Cardiac muscle cell (in vitro differentiated cells and primary cell): ENCODE measurements around the gene ECEL1. TPM values are rescaled to one million over a fixed set of nuclear protein-coding genes. Genes with fewer than 3 reads are reported as not detected.

Experiments
- DNase-seq, 2 donors: peaks; one replicate each; pipeline versions ENCODE4 v3.0.0 to v3.0.0-alpha.2; 2010 to 2017; ENCODE audit warnings: low read depth in 1 of 2, low spot score in 1 of 2
- H3K27ac ChIP-seq: fragments of 200-600 bp; sonication (generic); 2 replicates; pipeline ENCODE4 v1.5.1; 2016
- H3K27me3 ChIP-seq: fragments of 200-600 bp; sonication (generic); 2 replicates; pipeline ENCODE4 v1.6.0; 2016; ENCODE audit warnings: control low read depth
- H3K36me3 ChIP-seq: fragments of 200-600 bp; sonication (generic); 2 replicates; pipeline ENCODE4 v1.5.1; 2016; ENCODE audit warnings: control low read depth
- H3K4me1 ChIP-seq: fragments of 200-600 bp; sonication (generic); 2 replicates; pipeline ENCODE4 v1.8.1; 2017; ENCODE audit warnings: low read depth, mild to moderate bottlenecking, mixed run types
- H3K4me3 ChIP-seq: fragments of 200-600 bp; sonication (generic); 2 replicates; pipeline ENCODE4 v1.5.1; 2016; ENCODE audit warnings: mild to moderate bottlenecking
- H3K9me3 ChIP-seq: fragments of 200-600 bp; sonication (generic); 2 replicates; pipeline ENCODE4 v1.5.1; 2017; ENCODE audit warnings: low read depth, mild to moderate bottlenecking, control low read depth
- polyA plus RNA-seq: library from polyadenylated mRNA; unstranded; fragments of >200 nt; fragmentation: Nextera tagmentation; extraction: Ambion mirVana; gene quantifications from 2 replicates; pipeline ENCODE4 v1.2.1, GENCODE V29; 2016
- total RNA-seq: library from RNA; depleted of rRNA; stranded (reverse); fragments of >200 nt; gene quantifications from 2 replicates; pipeline ENCODE4 v1.2.3, GENCODE V29; 2016
- TF ChIP-seq, protein P1 (sequence below): IDR thresholded peaks from 2 replicates; pipeline ENCODE4 v1.5.1; 2012; ENCODE audit warnings: low read depth, mild to moderate bottlenecking, low read length

Gene ECEL1
- total and polyA plus RNA-seq, 2 experiments from 2014 or later = 0.70 to 2.3 TPM

DNA sequence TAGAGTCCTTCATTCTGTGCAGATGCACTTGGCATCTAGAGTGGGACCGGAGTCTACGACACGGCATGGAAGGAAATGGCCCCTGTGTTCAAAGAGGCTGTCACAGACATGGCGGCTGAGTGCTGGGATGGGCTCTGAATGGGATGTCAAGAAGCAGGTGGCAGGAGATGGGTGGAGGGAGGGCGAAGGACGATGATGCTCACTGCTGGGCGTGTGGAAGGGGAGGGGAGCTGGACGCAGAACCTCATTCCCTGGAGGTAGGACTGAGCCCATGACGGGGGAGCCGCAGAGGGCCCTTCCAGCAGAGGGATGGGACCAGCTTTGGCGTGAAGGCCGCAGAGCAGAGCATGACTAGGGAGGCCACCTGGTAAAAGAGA, 50.5 kb downstream of the ECEL1 start:
- TF ChIP-seq, protein P1, sequence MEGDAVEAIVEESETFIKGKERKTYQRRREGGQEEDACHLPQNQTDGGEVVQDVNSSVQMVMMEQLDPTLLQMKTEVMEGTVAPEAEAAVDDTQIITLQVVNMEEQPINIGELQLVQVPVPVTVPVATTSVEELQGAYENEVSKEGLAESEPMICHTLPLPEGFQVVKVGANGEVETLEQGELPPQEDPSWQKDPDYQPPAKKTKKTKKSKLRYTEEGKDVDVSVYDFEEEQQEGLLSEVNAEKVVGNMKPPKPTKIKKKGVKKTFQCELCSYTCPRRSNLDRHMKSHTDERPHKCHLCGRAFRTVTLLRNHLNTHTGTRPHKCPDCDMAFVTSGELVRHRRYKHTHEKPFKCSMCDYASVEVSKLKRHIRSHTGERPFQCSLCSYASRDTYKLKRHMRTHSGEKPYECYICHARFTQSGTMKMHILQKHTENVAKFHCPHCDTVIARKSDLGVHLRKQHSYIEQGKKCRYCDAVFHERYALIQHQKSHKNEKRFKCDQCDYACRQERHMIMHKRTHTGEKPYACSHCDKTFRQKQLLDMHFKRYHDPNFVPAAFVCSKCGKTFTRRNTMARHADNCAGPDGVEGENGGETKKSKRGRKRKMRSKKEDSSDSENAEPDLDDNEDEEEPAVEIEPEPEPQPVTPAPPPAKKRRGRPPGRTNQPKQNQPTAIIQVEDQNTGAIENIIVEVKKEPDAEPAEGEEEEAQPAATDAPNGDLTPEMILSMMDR = no peak
- no peaks in the 10 kb centered on the region for H3K36me3 ChIP-seq
- DNase-seq = no peak
- no peak overlapping the region for H3K27ac ChIP-seq
- H3K4me1 ChIP-seq = no peaks in the 10 kb centered on the region
- peaks cover 3% of the 10 kb centered on the region for H3K27me3 ChIP-seq
- H3K4me3 ChIP-seq = no peak overlapping the region
- no peaks in the 10 kb centered on the region for H3K9me3 ChIP-seq

DNA sequence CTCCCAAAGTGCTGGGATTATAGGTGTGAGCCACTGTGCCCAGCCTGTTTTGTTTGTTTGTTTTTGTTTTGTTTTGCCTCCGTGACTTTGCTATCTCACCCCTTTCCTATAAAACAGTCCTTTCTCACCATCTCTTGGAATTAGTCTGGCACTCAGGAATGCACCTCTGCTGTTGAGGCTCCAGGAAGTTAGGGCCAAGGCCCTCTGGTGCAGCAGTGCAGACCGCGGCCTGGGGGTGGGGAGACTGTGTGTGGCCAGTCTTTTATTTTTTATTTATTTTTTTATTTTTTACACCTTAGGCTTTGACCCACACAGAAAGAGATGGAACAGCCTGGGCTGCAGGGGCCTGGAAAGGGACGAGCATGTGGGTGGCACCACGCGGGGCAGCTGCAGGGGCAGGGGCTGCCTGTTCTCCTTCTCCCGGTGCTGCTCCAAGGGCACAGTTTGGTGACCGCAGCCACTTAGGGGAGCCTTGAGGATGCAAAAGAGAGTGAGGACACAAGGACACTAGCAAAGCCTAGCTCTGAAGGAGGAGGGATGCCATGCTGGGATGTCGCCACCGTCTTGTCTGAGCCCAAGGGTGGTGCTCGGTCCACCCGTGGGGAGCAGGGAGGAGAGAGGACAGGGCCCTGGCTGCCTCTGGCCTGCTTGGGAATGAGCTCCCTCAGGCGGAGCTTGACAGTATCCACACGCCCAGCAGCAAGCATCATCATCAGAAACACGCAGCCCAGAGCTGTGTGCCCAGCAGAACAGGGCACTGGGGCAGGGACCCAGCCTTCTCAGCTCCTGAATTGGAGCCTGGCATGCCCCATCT, 51.0 kb downstream of the ECEL1 start:
- H3K9me3 ChIP-seq = no peaks in the 10 kb centered on the region
- TF ChIP-seq, protein P1 = no peak
- H3K27ac ChIP-seq = no peak overlapping the region
- DNase-seq = no peak
- peaks cover 3% of the 10 kb centered on the region for H3K27me3 ChIP-seq
- H3K4me1 ChIP-seq = no peaks in the 10 kb centered on the region
- H3K36me3 ChIP-seq = no peaks in the 10 kb centered on the region
- H3K4me3 ChIP-seq = no peak overlapping the region

DNA sequence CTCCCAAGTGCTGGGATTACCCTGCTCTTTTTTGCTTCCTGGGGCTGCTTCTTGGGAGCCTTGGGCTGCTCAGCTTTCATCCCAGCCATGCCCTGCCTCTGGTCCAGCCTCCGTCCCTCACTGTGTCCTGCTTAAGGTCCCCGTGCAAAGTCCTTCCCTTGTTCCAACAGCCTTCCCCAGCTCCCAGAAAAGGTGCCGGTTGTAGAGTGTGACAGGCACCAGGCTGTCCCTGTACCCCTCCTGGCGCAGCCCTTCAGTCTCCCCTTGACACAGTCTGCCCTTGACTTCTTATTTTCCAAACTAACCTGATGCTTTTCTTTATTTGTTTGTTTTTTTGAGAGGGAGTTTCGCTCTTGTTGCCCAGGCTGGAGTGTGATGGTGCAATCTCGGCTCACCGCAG, 51.8 kb downstream of the ECEL1 start:
- H3K27ac ChIP-seq = no peak overlapping the region
- DNase-seq = no peak
- TF ChIP-seq, protein P1 = no peak
- no peaks in the 10 kb centered on the region for H3K4me1 ChIP-seq
- H3K4me3 ChIP-seq = no peak overlapping the region
- peaks cover 3% of the 10 kb centered on the region for H3K27me3 ChIP-seq
- H3K36me3 ChIP-seq = no peaks in the 10 kb centered on the region
- no peaks in the 10 kb centered on the region for H3K9me3 ChIP-seq

DNA sequence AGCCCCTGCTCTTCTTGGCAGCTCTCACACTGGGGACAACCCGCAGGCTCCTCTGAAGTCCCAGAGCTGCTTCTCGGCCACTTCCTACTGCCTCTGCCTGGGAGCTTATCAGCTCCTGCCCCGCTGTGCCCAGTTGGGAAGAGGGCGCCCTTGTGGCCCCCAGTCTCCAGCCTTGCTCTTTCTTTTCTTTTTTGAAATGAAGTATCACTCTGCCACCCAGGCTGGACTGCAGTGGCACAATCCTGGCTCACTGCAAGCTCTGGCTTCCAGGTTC, 52.3 kb downstream of the ECEL1 start:
- DNase-seq = no peak
- H3K9me3 ChIP-seq = no peaks in the 10 kb centered on the region
- no peak overlapping the region for H3K27ac ChIP-seq
- TF ChIP-seq, protein P1 = no peak
- H3K4me3 ChIP-seq = no peak overlapping the region
- H3K4me1 ChIP-seq = no peaks in the 10 kb centered on the region
- H3K27me3 ChIP-seq = peaks cover 3% of the 10 kb centered on the region
- no peaks in the 10 kb centered on the region for H3K36me3 ChIP-seq

DNA sequence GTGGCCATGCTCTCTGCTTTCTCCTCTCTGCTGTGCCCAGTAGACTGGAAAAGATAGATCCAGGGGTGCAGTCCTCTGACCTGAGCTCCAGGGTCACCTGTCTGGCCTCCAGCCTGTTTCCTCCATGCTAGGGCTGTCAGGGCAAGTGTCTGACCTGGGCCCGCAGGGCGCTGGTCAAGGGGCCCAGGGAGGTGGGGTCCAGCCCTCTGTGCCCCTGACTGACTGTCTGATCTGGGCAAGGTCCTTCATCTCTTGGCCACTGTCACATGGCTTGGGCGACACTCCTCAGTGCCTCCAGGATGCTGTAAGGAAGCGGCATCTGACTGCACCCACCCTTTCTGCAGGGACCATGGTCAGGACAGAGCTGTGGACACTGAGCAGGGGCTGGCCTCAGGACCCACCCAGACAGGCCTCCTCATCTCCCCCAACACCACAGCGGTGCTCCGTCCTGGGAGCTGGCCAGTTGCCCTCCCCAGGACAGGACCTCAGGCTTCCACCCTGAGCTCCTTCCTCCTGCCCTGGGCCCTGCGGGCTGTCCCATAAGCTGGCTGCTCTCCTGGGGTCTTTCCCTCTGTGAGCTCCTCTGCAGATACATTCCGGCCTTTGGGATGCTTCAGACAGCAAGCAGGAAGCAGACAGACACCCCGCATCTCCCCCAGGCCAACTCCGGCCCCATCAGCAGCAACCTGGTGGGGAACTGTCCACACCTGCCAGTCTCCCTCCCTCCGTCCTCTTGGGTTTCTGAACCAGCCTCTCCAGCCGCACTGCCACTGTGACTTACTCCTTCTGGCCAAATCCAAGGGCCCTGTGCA, 52.9 kb downstream of the ECEL1 start:
- H3K36me3 ChIP-seq = no peaks in the 10 kb centered on the region
- no peaks in the 10 kb centered on the region for H3K9me3 ChIP-seq
- H3K4me1 ChIP-seq = no peaks in the 10 kb centered on the region
- H3K27me3 ChIP-seq = peaks cover 3% of the 10 kb centered on the region
- TF ChIP-seq, protein P1 = no peak
- no peak overlapping the region for H3K27ac ChIP-seq
- no peak overlapping the region for H3K4me3 ChIP-seq
- DNase-seq = no peak
